SK-N-SH (cell line): Measurements from ENCODE around the gene SLC29A1. TPM values are rescaled to one million over a fixed set of nuclear protein-coding genes. Genes with fewer than 3 reads are reported as not detected.

Experiments
- CTCF ChIA-PET: fragments of 300-600, 350-600 bp; formaldehyde crosslinking; extraction: SDS; loops from one replicate; lab custom pipeline; 2021; lab: Yijun Ruan, JAX
- POLR2A ChIA-PET: fragments of 350-600 bp; sonication (Branson Sonifier 250); formaldehyde crosslinking; extraction: SDS; loops from one replicate; lab custom pipeline; 2020; ENCODE audit warnings: antibody characterized with exemption, inconsistent platforms; lab: Yijun Ruan, JAX
- DNase-seq: peaks from one replicate; pipeline ENCODE4 v3.0.0; 2012
- H2AFZ ChIP-seq: fragments of 200-600 bp; sonication (generic); 2 replicates; pipeline ENCODE4 v1.8.1; 2016; ENCODE audit warnings: antibody characterized with exemption, mild to moderate bottlenecking, low read depth
- H3F3A ChIP-seq: fragments of 200-600 bp; sonication (generic); replicated peaks from 2 replicates; pipeline ENCODE3; 2016; ENCODE audit warnings: antibody characterized with exemption, mild to moderate bottlenecking; ENCODE audit not compliant: insufficient read depth
- H3K27ac ChIP-seq, 2 experiments: fragments of 200-500 bp in 1 of 2; fragments of 200-600 bp in 1 of 2; sonication (Bioruptor generic) in 1 of 2; sonication (generic), shearing (Covaris generic) in 1 of 2; 2 replicates each; pipeline versions ENCODE4 v1.5.1 to v1.6.1; 2014 to 2016; ENCODE audit warnings: low read depth in 2 of 2, inconsistent platforms in 1 of 2, low read length in 1 of 2, mild to moderate bottlenecking in 1 of 2, mixed read lengths in 1 of 2
- H3K27me3 ChIP-seq: fragments of 200-600 bp; sonication (generic), shearing (Covaris generic); 2 replicates; pipeline ENCODE4 v1.6.1; 2016; ENCODE audit warnings: mixed run types; ENCODE audit not compliant: insufficient read depth
- H3K36me3 ChIP-seq, 2 experiments: fragments of 200-500 bp in 1 of 2; fragments of 200-600 bp in 1 of 2; sonication (Bioruptor generic) in 1 of 2; sonication (generic) in 1 of 2; replicated peaks in 1 of 2; 2 replicates each; pipeline versions ENCODE3 to v1.5.1; 2014 to 2016; ENCODE audit warnings: low read length in 1 of 2, mild to moderate bottlenecking in 1 of 2; ENCODE audit not compliant: insufficient read depth in 2 of 2, control insufficient read depth in 1 of 2
- H3K4me1 ChIP-seq, 2 experiments: fragments of 200-500 bp in 1 of 2; fragments of 200-600 bp in 1 of 2; sonication (Bioruptor generic) in 1 of 2; sonication (generic), shearing (Covaris generic) in 1 of 2; 2 replicates each; pipeline versions ENCODE4 v1.5.1 to v1.6.1; 2014 to 2016; ENCODE audit warnings: low read depth in 1 of 2, low read length in 1 of 2, mixed run types in 1 of 2; ENCODE audit not compliant: insufficient read depth in 2 of 2, control insufficient read depth in 1 of 2
- H3K4me2 ChIP-seq: fragments of 200-600 bp; sonication (generic), shearing (Covaris generic); 2 replicates; pipeline ENCODE4 v1.6.1; 2017; ENCODE audit warnings: mixed run types
- H3K4me3 ChIP-seq, 2 experiments: fragments of 200-500 bp in 1 of 2; fragments of 200-600 bp in 1 of 2; sonication (Bioruptor generic) in 1 of 2; sonication (generic), shearing (Covaris generic) in 1 of 2; 2 replicates each; pipeline versions ENCODE4 v1.5.1 to v1.8.1; 2014 to 2016; ENCODE audit warnings: low read depth in 2 of 2, inconsistent platforms in 1 of 2, low read length in 1 of 2, mild to moderate bottlenecking in 1 of 2, mixed read lengths in 1 of 2, moderate library complexity in 1 of 2
- H3K79me2 ChIP-seq: fragments of 200-600 bp; sonication (generic); 2 replicates; pipeline ENCODE4 v1.8.1; 2017; ENCODE audit warnings: mild to moderate bottlenecking; ENCODE audit not compliant: insufficient read depth
- H3K9ac ChIP-seq: fragments of 200-600 bp; sonication (generic); 2 replicates; pipeline ENCODE4 v1.6.1; 2017; ENCODE audit warnings: mixed run types
- H3K9me2 ChIP-seq: fragments of 200-600 bp; sonication (generic); 2 replicates; pipeline ENCODE4 v1.6.1; 2017; ENCODE audit warnings: mixed run types
- H3K9me3 ChIP-seq: fragments of 200-600 bp; sonication (generic); 2 replicates; pipeline ENCODE4 v1.6.1; 2017; ENCODE audit warnings: mixed run types, mild to moderate bottlenecking, moderate library complexity
- H4K20me1 ChIP-seq: fragments of 200-600 bp; sonication (generic); 2 replicates; pipeline ENCODE4 v1.6.1; 2017; ENCODE audit warnings: mild to moderate bottlenecking, mixed run types; ENCODE audit not compliant: insufficient read depth
- CHD2 ChIP-seq: fragments of 150-350 bp; IDR thresholded peaks from 2 replicates; pipeline ENCODE4 v1.6.1; 2018; ENCODE audit warnings: low read length; ENCODE audit not compliant: partially characterized antibody
- EP300 ChIP-seq, 2 experiments: IDR thresholded peaks; 2 replicates each; pipeline versions ENCODE4 v1.4.0 to v1.6.1; 2012; ENCODE audit warnings: borderline replicate concordance in 1 of 2, low read depth in 1 of 2, low read length in 1 of 2
- EZH2phosphoT487 ChIP-seq: fragments of 200-600 bp; sonication (generic); IDR thresholded peaks from 2 replicates; pipeline ENCODE4 v1.6.1; 2017; ENCODE audit warnings: low read depth, mixed run types, mild to moderate bottlenecking, antibody characterized with exemption, moderate library complexity, borderline replicate concordance
- FOSL2 ChIP-seq: IDR thresholded peaks from 2 replicates; pipeline ENCODE4 v1.4.0; 2012; ENCODE audit warnings: low read depth, mild to moderate bottlenecking, moderate library complexity, borderline replicate concordance
- FOXJ3 ChIP-seq: sonication (generic); formaldehyde crosslinking; IDR thresholded peaks from 2 replicates; pipeline ENCODE4 v1.5.1; 2020; ENCODE audit warnings: mild to moderate bottlenecking, missing genetic modification reagents
- GATA2 ChIP-seq: sonication (generic); formaldehyde crosslinking; IDR thresholded peaks from 2 replicates; pipeline ENCODE4 v1.5.0; 2020; ENCODE audit warnings: mild to moderate bottlenecking, missing genetic modification reagents
- JUND ChIP-seq: IDR thresholded peaks from 2 replicates; pipeline ENCODE4 v1.4.0; 2012
- MAX ChIP-seq: IDR thresholded peaks from 2 replicates; pipeline ENCODE4 v1.4.0; 2012; ENCODE audit warnings: low read depth
- MEF2A ChIP-seq: IDR thresholded peaks from 2 replicates; pipeline ENCODE4 v1.4.0; 2012; ENCODE audit warnings: low read depth, borderline replicate concordance
- MXI1 ChIP-seq: IDR thresholded peaks from 2 replicates; pipeline ENCODE4 v1.6.1; 2012; ENCODE audit warnings: mild to moderate bottlenecking, low read depth, low read length, improper control_type of control experiment
- NFIC ChIP-seq: IDR thresholded peaks from 2 replicates; pipeline ENCODE4 v1.4.0; 2012; ENCODE audit warnings: borderline replicate concordance
- TAF1 ChIP-seq: IDR thresholded peaks from 2 replicates; pipeline ENCODE4 v1.6.1; 2012; ENCODE audit warnings: low read depth, mild to moderate bottlenecking, low read length, moderate library complexity, borderline replicate concordance
- TEAD4 ChIP-seq: IDR thresholded peaks from 2 replicates; pipeline ENCODE4 v1.4.0; 2012; ENCODE audit warnings: mild to moderate bottlenecking, borderline replicate concordance; ENCODE audit not compliant: insufficient read depth
- WGBS: methylation state at CpG from one replicate; pipeline ENCODE4 v1.1.6; 2017; ENCODE audit warnings: low lambda C conversion rate; 5-methylcytosine and 5-hydroxymethylcytosine counted together
- polyA plus RNA-seq, 3 experiments: library from polyadenylated mRNA; depleted of rRNA; stranded (reverse); fragments of >200 nt; gene quantifications; 2 replicates each; pipeline ENCODE4 v1.2.3, GENCODE V29; 2012
- TF ChIP-seq, protein P1 (sequence below): IDR thresholded peaks from 2 replicates; pipeline ENCODE4; 2012

SLC29A1 gene
- polyA plus RNA-seq (2012; rRNA removed): 44.5 and 49.7 TPM in 2 replicates
- 23.7 and 34.3 TPM in 2 replicates for polyA plus RNA-seq (2012; cell fraction: cytosol; rRNA removed)
- polyA plus RNA-seq (2012; cell fraction: nucleus; rRNA removed): 72.9 and 74.9 TPM in 2 replicates

DNA sequence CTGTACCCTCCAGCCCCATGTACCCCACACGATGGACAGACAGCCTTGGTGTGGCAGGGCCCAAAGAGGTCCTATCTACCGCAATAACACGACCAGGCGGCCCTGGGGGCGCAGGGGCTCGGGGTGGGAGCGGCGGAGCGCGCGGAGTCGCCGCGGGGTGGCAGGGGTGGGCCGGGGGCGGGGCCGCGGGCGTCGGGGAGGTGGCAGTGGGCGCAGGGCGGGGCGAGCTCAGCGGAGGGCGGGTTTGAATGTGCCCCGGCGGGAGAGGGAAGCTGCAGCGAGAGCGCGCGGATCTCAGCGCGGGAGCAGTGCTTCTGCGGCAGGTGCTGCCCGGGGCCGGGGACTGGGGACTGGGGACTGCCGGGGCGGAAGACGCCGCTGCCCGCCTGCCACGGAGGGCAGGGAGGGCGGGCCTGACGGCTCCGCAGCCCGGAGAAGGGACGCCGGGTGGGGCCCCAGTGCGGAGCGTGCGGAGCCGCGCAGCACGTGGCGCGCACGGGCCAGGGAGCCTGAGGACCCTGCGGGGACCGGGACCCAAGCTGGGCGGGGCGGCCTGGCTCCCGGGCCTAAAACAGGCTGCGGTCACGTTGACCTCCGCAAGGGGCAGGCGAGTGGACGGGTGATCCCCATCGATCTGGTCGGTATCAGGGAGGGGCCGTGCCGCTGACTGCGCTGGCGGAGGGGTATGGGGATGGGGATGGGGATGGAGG is at the start of gene SLC29A1:
TSS of gene SLC29A1 (plus strand) at position 277 of the 710 bp plus-strand sequence. CDS start 3,719 bp downstream, outside the sequence.
- Histone ChIP-seq H2AFZ (peak within 1 kb of the TSS; percentile 56), H3K27me3 (no peaks in the 10 kb centered on the region), H3K4me1 (peaks cover 14 to 73% of the 10 kb centered on the region in 2 experiments), H3F3A (peaks cover 3% of the 10 kb centered on the region), H4K20me1 (peaks cover 5% of the 10 kb centered on the region; the same call in 1 of the 2 replicates), H3K9ac (peak within 1 kb of the TSS; percentile 54; the same call in 1 of the 2 replicates), H3K27ac (peak within 1 kb of the TSS in 1 of 2 experiments; percentile 98; a peak in 2 of 4 replicates), H3K9me3 (no peaks in the 10 kb centered on the region), H3K9me2 (no peaks in the 10 kb centered on the region), H3K4me3 (peak within 1 kb of the TSS; percentile 53 to 65), H3K4me2 (peak within 1 kb of the TSS; percentile 99), H3K79me2 (peaks cover 7% of the 10 kb centered on the region; the same call in 1 of the 2 replicates), H3K36me3 (no peaks in the 10 kb centered on the region)
- WGBS: 1% methylated on average over 22 of the region's 73 CpGs
- CTCF ChIA-PET: interaction anchor here (0.9 to 13.7 kb wide), 11 partner anchors 11 to 115 kb away, joined by 3 to 224 read pairs (median 5); partner anchors contain the start of gene HSP90AB1
- TF ChIP-seq JUND (no peak), NFIC (no peak), GATA2 (no peak), TAF1 (no peak), CHD2 (peak; percentile 8), EP300 (IDR thresholded peaks at IDR 0.05; ENCODE audit: borderline replicate concordance in 1 of 2, low read depth in 1 of 2, low read length in 1 of 2) (no peak), FOSL2 (no peak), FOXJ3 (CRISPR knock-in tag) (no peak), MXI1 (peak; percentile 90), MEF2A (no peak), TEAD4 (no peak), MAX (peak; percentile 78), EZH2phosphoT487 (no peak)
- TF ChIP-seq, protein P1, sequence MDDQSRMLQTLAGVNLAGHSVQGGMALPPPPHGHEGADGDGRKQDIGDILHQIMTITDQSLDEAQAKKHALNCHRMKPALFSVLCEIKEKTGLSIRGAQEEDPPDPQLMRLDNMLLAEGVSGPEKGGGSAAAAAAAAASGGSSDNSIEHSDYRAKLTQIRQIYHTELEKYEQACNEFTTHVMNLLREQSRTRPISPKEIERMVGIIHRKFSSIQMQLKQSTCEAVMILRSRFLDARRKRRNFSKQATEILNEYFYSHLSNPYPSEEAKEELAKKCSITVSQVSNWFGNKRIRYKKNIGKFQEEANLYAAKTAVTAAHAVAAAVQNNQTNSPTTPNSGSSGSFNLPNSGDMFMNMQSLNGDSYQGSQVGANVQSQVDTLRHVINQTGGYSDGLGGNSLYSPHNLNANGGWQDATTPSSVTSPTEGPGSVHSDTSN: no peak
- peak; percentile 95 for DNase-seq
- POLR2A ChIA-PET: interaction anchor here (0.6 to 4.7 kb wide), 4 partner anchors 11 to 148 kb away, joined by 3 to 49 read pairs (median 6); partner anchors contain the start of genes HSP90AB1 and SLC35B2
